Psoas muscle (tissue), 8 donors: ENCODE data around the gene ARHGEF16. TPM values are rescaled to one million over a fixed set of nuclear protein-coding genes. Genes with fewer than 3 reads are reported as not detected.
A peak's percentile ranks its signal among the peaks of the same experiment; 100 is the strongest.

Experiments used
- ATAC-seq, 4 donors: fragments of 200-7000 bp; cut with Tn5 transposase; one replicate each; pipeline ENCODE4 v1.9.1; 2020; ENCODE audit warnings: moderate library complexity in 3 of 4, mild to moderate bottlenecking in 2 of 4
- DNase-seq, 2 donors: peaks; one replicate each; pipeline ENCODE4 v3.0.0-alpha.2; 2020
- H3K27ac ChIP-seq: fragments of 200-600 bp; one replicate; pipeline ENCODE4 v1.8.0; 2022
- H3K27me3 ChIP-seq, 3 donors: fragments of 200-600 bp in 1 of 3; one replicate each; pipeline versions ENCODE4 v1.6.1 to v1.8.0; 2013 to 2022; ENCODE audit warnings: low read length in 2 of 3, mild to moderate bottlenecking in 2 of 3, moderate library complexity in 1 of 3; ENCODE audit not compliant: insufficient read depth in 3 of 3
- H3K36me3 ChIP-seq, 2 donors: fragments of 200-600 bp in 1 of 2; one replicate each; pipeline versions ENCODE4 v1.6.1 to v1.8.0; 2013 to 2022; ENCODE audit warnings: low read depth in 1 of 2, mild to moderate bottlenecking in 1 of 2, moderate library complexity in 1 of 2; ENCODE audit not compliant: insufficient read depth in 1 of 2
- H3K4me1 ChIP-seq: fragments of 200-600 bp; one replicate; pipeline ENCODE4 v1.8.0; 2022
- H3K4me3 ChIP-seq: fragments of 200-600 bp; one replicate; pipeline ENCODE4 v1.8.0; 2022; ENCODE audit warnings: mild to moderate bottlenecking
- H3K9me3 ChIP-seq: fragments of 200-600 bp; one replicate; pipeline ENCODE4 v1.8.0; 2022
- CTCF ChIP-seq: fragments of 200-600 bp; IDR thresholded peaks from one replicate; pipeline ENCODE4 v1.8.0; 2022; ENCODE audit warnings: antibody characterized with exemption
- WGBS, 3 donors: extraction: QIAGEN DNeasy Blood & Tissue Kit; methylation state at CpG; one replicate each; pipeline versions ENCODE4 v1.1.6 to v1.1.7; 2013; 5-methylcytosine and 5-hydroxymethylcytosine counted together
- intact Hi-C, 2 donors: fragments of 100-400 bp; cut with DNase I; formaldehyde crosslinking; loops; one replicate each; pipeline versions ENCODE4 v1.11.0 to v1.14.2; 2022
- polyA plus RNA-seq, 3 donors: library from polyadenylated mRNA; stranded (reverse); fragments of 200-250 nt; gene quantifications; one replicate each; pipeline ENCODE4 v1.2.3, GENCODE V29; 2013
- total RNA-seq, 4 donors: library from RNA; stranded (reverse); fragmentation: NEBNext Ultra II Directional in 2 of 4; extraction: Animal tissue kit (Norgen Biotek cat#: 25700) in 2 of 4; gene quantifications; one replicate each; pipeline versions ENCODE4 v1.2.1 to v1.2.4, GENCODE V29; 2021 to 2023
- donor health status: healthy with polysubstance abuse.
- donor health status: DM: no; HTN: no; CAD: no; lungs with moderate emphysema.
- donor health status: Bipolar disorder and iron deficiency.
- donor health status: healthy.
- donor health status: DM: yes; HTN: yes; CAD: no.
- donor health status: DM: no; HTN: no; CAD: no.
- donor health status: DM: no; HTN: no; CAD: no.
- donor health status: DM: yes; HTN: yes; CAD: no.

Gene ARHGEF16
- total and polyA plus RNA-seq, 7 donors = 0.29 to 0.56 (median 0.51) TPM

GRCh38 chr1:3461238-3461933 is 6.9 kb downstream of the ARHGEF16 start:
- H3K27me3 ChIP-seq = no peaks in the 10 kb centered on the region
- DNase-seq = peak; percentile 5 to 42
- peaks cover 35% of the 10 kb centered on the region for H3K4me1 ChIP-seq
- WGBS, 3 donors = 93 to 95% (median 95%) methylated on average over 30 of the region's 30 CpGs
- H3K36me3 ChIP-seq = no peaks in the 10 kb centered on the region
- no peak overlapping the region for H3K4me3 ChIP-seq
- no peak overlapping the region for H3K27ac ChIP-seq
- ATAC-seq = no peak
- no peaks in the 10 kb centered on the region for H3K9me3 ChIP-seq
- intact Hi-C loops = no loop called here
- TF ChIP-seq CTCF = no peak

DNA sequence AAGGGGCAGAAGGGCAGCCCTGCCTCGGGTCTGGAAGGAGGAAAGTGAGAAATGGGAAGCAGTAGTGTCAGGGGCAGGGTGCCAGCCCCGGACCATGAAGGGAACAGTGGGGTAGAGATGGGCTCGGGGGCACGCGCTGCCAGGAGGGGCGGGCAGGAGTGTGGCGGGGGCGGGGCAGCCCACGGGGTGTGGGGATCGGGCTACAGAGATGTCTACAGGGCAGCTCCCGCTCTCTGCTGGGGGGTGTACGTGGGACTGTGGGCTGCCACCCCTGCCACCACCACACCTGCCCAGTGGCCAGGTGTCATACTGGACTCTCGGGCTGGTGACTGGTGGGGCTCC is 7.4 kb downstream of the ARHGEF16 start:
- DNase-seq (peak in 1 of 2 donors; percentile 5), ATAC-seq (no peak)
- TF ChIP-seq CTCF = no peak
- peaks cover 35% of the 10 kb centered on the region for H3K4me1 ChIP-seq
- 75 to 91% (median 84%) methylated on average over 9 to 13 of the region's 13 CpGs for WGBS, 3 donors
- H3K27me3 ChIP-seq = no peaks in the 10 kb centered on the region
- no peak overlapping the region for H3K4me3 ChIP-seq
- no peaks in the 10 kb centered on the region for H3K9me3 ChIP-seq
- H3K36me3 ChIP-seq = no peaks in the 10 kb centered on the region
- intact Hi-C loops = no loop called here
- no peak overlapping the region for H3K27ac ChIP-seq

GRCh38 chr1:3462356-3463012 is 8.0 kb downstream of the ARHGEF16 start:
- Histone ChIP-seq H3K36me3 (no peaks in the 10 kb centered on the region), H3K27ac (no peak overlapping the region), H3K4me3 (no peak overlapping the region), H3K27me3 (no peaks in the 10 kb centered on the region), H3K4me1 (peaks cover 33% of the 10 kb centered on the region), H3K9me3 (no peaks in the 10 kb centered on the region)
- 82 to 91% (median 89%) methylated on average over 16 of the region's 16 CpGs for WGBS, 3 donors
- DNase-seq = peak; percentile 9 to 35
- intact Hi-C loops = no loop called here
- no peak for TF ChIP-seq CTCF
- ATAC-seq = no peak

DNA sequence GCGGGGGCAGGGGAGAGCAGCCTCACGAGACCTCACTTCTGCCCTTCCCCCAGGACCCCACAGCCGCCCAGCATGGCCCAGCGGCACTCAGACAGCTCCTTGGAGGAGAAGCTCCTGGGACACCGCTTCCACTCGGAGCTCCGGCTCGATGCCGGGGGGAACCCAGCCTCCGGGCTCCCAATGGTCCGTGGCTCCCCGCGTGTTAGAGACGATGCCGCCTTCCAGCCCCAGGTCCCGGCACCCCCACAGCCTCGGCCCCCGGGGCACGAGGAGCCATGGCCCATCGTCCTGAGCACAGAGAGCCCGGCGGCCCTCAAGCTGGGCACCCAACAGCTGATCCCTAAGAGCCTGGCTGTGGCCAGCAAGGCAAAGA is 8.5 kb downstream of the ARHGEF16 start:
- intact Hi-C loops = no loop called here
- WGBS, 3 donors = 88 to 94% (median 94%) methylated on average over 21 to 22 of the region's 22 CpGs
- H3K27me3 ChIP-seq = no peaks in the 10 kb centered on the region
- H3K27ac ChIP-seq = no peak overlapping the region
- H3K4me3 ChIP-seq = no peak overlapping the region
- TF ChIP-seq CTCF = no peak
- DNase-seq (peak; percentile 6 to 41), ATAC-seq (no peak)
- no peaks in the 10 kb centered on the region for H3K36me3 ChIP-seq
- H3K4me1 ChIP-seq = peaks cover 28% of the 10 kb centered on the region
- H3K9me3 ChIP-seq = no peaks in the 10 kb centered on the region
